ENCODE data around the gene NEGR1. TPM values are rescaled to one million over a fixed set of nuclear protein-coding genes. Genes with fewer than 3 reads are reported as not detected.

Gene NEGR1
- total and polyA plus RNA-seq, 9 of the 15 experiments (the other 6 are each of a cell fraction or from before 2014, with no cell fraction given): not detected

GRCh38 chr1:71719330-71719729, 563.0 kb downstream of the NEGR1 start:
- Histone ChIP-seq H3K27me3 (ENCODE audit: control insufficient read depth in 2 of 2, insufficient read depth in 2 of 2, low read length in 2 of 2) (no peaks in the 10 kb centered on the region), H3K79me2 (ENCODE audit: control insufficient read depth, insufficient read depth, low read length) (no peaks in the 10 kb centered on the region), H3K4me1 (replicated peaks in 1 of 2; ENCODE audit: control insufficient read depth in 2 of 2, insufficient read depth in 2 of 2, low read length in 2 of 2) (no peaks in the 10 kb centered on the region), H4K20me1 (replicated peaks; ENCODE audit: control insufficient read depth, insufficient read depth, low read length) (no peaks in the 10 kb centered on the region), H2AFZ (ENCODE audit: low read depth, low read length) (no peak overlapping the region), H3K4me3 (no peak overlapping the region), H3K4me2 (ENCODE audit: insufficient read depth, low read length) (no peak overlapping the region), H3K27ac (ENCODE audit: extremely low read depth, low read depth, low read length) (no peak overlapping the region), H3K9ac (ENCODE audit: insufficient read depth in 1 of 2, low read depth in 2 of 2, low read length in 2 of 2) (no peak overlapping the region), H3K9me3 (replicated peaks; ENCODE audit: control insufficient read depth, insufficient read depth, low read depth, low read length) (0 out of 2 replicates have a peak, but pooled peaks cover 2% of the 10 kb centered on the region), H3K9me1 (ENCODE audit: control insufficient read depth, insufficient read depth, low read length) (no peaks in the 10 kb centered on the region), H3K36me3 (ENCODE audit: control insufficient read depth, insufficient read depth, low read length) (no peaks in the 10 kb centered on the region)
- intact Hi-C loops (cut with micrococcal nuclease): no loop called here
- TF ChIP-seq UBTF (IDR thresholded peaks at IDR 0.05; ENCODE audit: borderline replicate concordance in 1 of 2, low read depth in 2 of 2, low read length in 2 of 2) (no peak), BRCA1 (IDR thresholded peaks at IDR 0.05) (no peak), BRCA1 (CRISPR knock-in tag; IDR thresholded peaks at IDR 0.05) (no peak)
- FAIRE-seq (no peak), DNase-seq (ENCODE audit: extremely low read depth in 1 of 4, low spot score in 3 of 4) (no peak), ATAC-seq (no peak)
- ChIA-PET POLR2A (no interaction called here), CTCF (ENCODE audit: low intra/inter-chr PET ratio) (no interaction called here)
- 0% methylated on average over 2 of the region's 2 CpGs for WGBS (ENCODE audit: insufficient coverage, low coverage, missing lambda C conversion rate)
- in situ Hi-C loops (cut with MboI): no loop called here
- BruUV-seq (replicated peaks): no TSS peak

DNA sequence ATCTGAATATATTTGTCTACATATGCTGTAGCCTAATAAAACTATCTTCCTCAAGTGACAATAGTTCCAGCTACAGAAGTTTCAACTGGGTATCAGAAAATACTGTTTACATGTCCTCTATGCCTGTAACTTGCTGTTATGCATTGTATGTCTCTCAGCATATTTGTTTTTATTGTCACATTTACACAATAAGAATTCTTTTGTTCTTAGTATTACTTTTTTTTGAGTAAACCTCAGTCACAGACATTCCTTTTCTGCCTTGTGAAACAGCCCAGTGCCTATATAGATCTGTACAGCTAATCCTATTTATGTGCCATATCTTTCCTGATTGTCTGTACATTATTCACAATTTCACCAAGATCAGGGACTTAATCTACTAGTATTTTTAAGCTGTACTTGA, 565.2 kb downstream of the NEGR1 start:
- H4K20me1 ChIP-seq (replicated peaks; ENCODE audit: control insufficient read depth, insufficient read depth, low read length): no peaks in the 10 kb centered on the region
- no peaks in the 10 kb centered on the region for H3K4me1 ChIP-seq (replicated peaks in 1 of 2; ENCODE audit: control insufficient read depth in 2 of 2, insufficient read depth in 2 of 2, low read length in 2 of 2)
- no peak overlapping the region for H3K4me2 ChIP-seq (ENCODE audit: insufficient read depth, low read length)
- intact Hi-C loops (cut with micrococcal nuclease) (no loop called here), in situ Hi-C loops (cut with MboI) (no loop called here)
- TF ChIP-seq NR0B1 (IDR thresholded peaks at IDR 0.05; ENCODE audit: partially characterized antibody): no peak
- TF ChIP-seq PHF21A (IDR thresholded peaks at IDR 0.05; ENCODE audit: borderline replicate concordance, low read depth): no peak
- no peak for TF ChIP-seq FIP1L1 (IDR thresholded peaks at IDR 0.05; ENCODE audit: low read depth, low read length, poor library complexity, severe bottlenecking)
- no peak for TF ChIP-seq ZNF175 (CRISPR knock-in tag; IDR thresholded peaks at IDR 0.05; ENCODE audit: low read depth)
- no peak for TF ChIP-seq NFE2L1 (tag; IDR thresholded peaks at IDR 0.05; ENCODE audit: borderline replicate concordance, low read depth)
- TF ChIP-seq ETV6 (IDR thresholded peaks at IDR 0.05; ENCODE audit: borderline replicate concordance in 1 of 2, low read depth in 2 of 2, low read length in 1 of 2): no peak
- TF ChIP-seq ETV6 (CRISPR knock-in tag; IDR thresholded peaks at IDR 0.05; ENCODE audit: borderline replicate concordance): no peak
- TF ChIP-seq MTA3 (IDR thresholded peaks at IDR 0.05; ENCODE audit: borderline replicate concordance): no peak
- no peak for TF ChIP-seq TARDBP (IDR thresholded peaks at IDR 0.05)
- ATAC-seq (no peak), DNase-seq (ENCODE audit: extremely low read depth in 1 of 4, low spot score in 3 of 4) (no peak), FAIRE-seq (no peak)
- H3K9me1 ChIP-seq (ENCODE audit: control insufficient read depth, insufficient read depth, low read length): no peaks in the 10 kb centered on the region
- ChIA-PET CTCF (ENCODE audit: low intra/inter-chr PET ratio) (no interaction called here), POLR2A (no interaction called here)
- H3K27me3 ChIP-seq (ENCODE audit: control insufficient read depth in 2 of 2, insufficient read depth in 2 of 2, low read length in 2 of 2): no peaks in the 10 kb centered on the region
- no TSS peak for BruUV-seq (replicated peaks)
- no peaks in the 10 kb centered on the region for H3K36me3 ChIP-seq (ENCODE audit: control insufficient read depth, insufficient read depth, low read length)
- H3K9me3 ChIP-seq (replicated peaks; ENCODE audit: control insufficient read depth, insufficient read depth, low read depth, low read length): 0 out of 2 replicates have a peak, but pooled peaks cover 2% of the 10 kb centered on the region
- H3K9ac ChIP-seq (ENCODE audit: insufficient read depth in 1 of 2, low read depth in 2 of 2, low read length in 2 of 2): no peak overlapping the region
- no peak overlapping the region for H2AFZ ChIP-seq (ENCODE audit: low read depth, low read length)
- no peak overlapping the region for H3K4me3 ChIP-seq
- no peak overlapping the region for H3K27ac ChIP-seq (ENCODE audit: extremely low read depth, low read depth, low read length)
- H3K79me2 ChIP-seq (ENCODE audit: control insufficient read depth, insufficient read depth, low read length): no peaks in the 10 kb centered on the region
